Fibroblast of villous mesenchyme (primary cell): ENCODE results near the gene MEF2D. TPM values are rescaled to one million over a fixed set of nuclear protein-coding genes. Genes with fewer than 3 reads are reported as not detected.

Experiments used
- DNase-seq: peaks from one replicate; pipeline ENCODE4 v3.0.0-alpha.2; 2010; ENCODE audit warnings: low read depth
- H3K4me3 ChIP-seq: 2 replicates; pipeline ENCODE4 v1.5.1; 2011; ENCODE audit warnings: low read depth, mild to moderate bottlenecking, low read length
- CTCF ChIP-seq: IDR thresholded peaks from 2 replicates; pipeline ENCODE4 v1.5.1; 2012; ENCODE audit warnings: low read depth, mild to moderate bottlenecking, low read length; ENCODE audit not compliant: insufficient read depth
- total RNA-seq: library from RNA; depleted of rRNA; stranded (reverse); fragments of >200 nt; gene quantifications from 2 replicates; pipeline ENCODE4 v1.2.3, GENCODE V29; 2012

The MEF2D gene
- total RNA-seq, 1 donor, result 10.8 TPM

- no peak for TF ChIP-seq CTCF
- H3K4me3 ChIP-seq, result no peak overlapping the region
- no peak for DNase-seq
These were observed 6.8 kb downstream of the MEF2D start for GRCh38 chr1:156493742-156494141.

- no peak overlapping the region for H3K4me3 ChIP-seq
- TF ChIP-seq CTCF, result no peak
- no peak for DNase-seq
These were observed 7.4 kb downstream of the MEF2D start for GRCh38 chr1:156493154-156493631.

GRCh38 chr1:156492591-156493080, 7.9 kb downstream of the MEF2D start:
- DNase-seq, result no peak
- H3K4me3 ChIP-seq, result no peak overlapping the region
- no peak for TF ChIP-seq CTCF

GRCh38 chr1:156492013-156492590, 8.5 kb downstream of the MEF2D start:
- DNase-seq, result no peak
- TF ChIP-seq CTCF, result no peak
- H3K4me3 ChIP-seq, result no peak overlapping the region

GRCh38 chr1:156491151-156491949, 9.2 kb downstream of the MEF2D start:
- TF ChIP-seq CTCF, result no peak
- no peak for DNase-seq
- H3K4me3 ChIP-seq, result no peak overlapping the region

- peak; percentile 30 for TF ChIP-seq CTCF
- H3K4me3 ChIP-seq, result no peak overlapping the region
- DNase-seq, result no peak
These were observed 10.1 kb downstream of the MEF2D start for GRCh38 chr1:156490401-156491032.
